ENCODE measurements around the gene H6PD.

H6PD gene

DNA sequence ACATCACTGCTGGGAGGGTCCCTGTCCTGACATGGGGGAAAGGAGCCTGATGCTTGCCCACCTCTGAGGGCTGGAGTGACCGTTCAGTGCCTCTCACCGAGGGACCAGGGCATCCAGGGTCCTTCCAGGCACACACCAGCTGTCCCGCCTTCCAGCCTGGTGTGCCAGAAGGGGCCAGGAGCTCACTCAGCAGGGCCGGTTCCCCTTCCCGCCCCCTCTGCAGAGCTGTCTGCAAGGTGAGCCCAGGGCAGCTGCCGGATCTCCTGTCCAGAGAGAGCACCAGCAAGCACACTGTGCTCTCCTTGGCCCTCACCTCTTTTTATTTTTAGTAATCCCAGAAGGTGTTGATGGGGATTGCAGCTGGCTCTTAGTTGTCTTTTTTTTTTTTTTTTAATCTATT is 16.9 kb downstream of the H6PD start:
- DNase-seq (ENCODE audit: extremely low read depth, low read depth): no peak
- TF ChIP-seq, protein P1, sequence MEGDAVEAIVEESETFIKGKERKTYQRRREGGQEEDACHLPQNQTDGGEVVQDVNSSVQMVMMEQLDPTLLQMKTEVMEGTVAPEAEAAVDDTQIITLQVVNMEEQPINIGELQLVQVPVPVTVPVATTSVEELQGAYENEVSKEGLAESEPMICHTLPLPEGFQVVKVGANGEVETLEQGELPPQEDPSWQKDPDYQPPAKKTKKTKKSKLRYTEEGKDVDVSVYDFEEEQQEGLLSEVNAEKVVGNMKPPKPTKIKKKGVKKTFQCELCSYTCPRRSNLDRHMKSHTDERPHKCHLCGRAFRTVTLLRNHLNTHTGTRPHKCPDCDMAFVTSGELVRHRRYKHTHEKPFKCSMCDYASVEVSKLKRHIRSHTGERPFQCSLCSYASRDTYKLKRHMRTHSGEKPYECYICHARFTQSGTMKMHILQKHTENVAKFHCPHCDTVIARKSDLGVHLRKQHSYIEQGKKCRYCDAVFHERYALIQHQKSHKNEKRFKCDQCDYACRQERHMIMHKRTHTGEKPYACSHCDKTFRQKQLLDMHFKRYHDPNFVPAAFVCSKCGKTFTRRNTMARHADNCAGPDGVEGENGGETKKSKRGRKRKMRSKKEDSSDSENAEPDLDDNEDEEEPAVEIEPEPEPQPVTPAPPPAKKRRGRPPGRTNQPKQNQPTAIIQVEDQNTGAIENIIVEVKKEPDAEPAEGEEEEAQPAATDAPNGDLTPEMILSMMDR (IDR thresholded peaks at IDR 0.05; ENCODE audit: low read depth, low read length): no peak

DNA sequence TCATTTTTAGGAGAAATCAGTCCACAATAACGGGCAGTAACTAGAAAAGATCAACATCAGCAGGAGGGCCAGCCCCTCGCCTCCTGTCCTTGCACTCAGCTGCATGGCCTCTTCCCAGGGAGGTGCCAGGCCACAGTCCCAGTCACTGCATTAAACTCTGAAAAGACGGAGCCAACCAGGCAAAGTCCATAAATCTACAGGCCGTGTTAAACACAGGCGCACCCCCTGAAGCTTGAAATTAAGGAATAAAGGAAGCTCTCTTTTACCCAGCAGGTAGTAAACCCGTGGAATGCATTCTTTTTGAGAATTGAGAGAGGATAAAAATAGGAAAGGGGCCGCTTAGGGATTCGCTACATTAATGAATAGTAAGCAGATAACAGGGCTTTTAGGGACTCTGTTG is 18.4 kb downstream of the H6PD start:
- TF ChIP-seq, protein P1 (IDR thresholded peaks at IDR 0.05; ENCODE audit: low read depth, low read length): no peak
- no peak for DNase-seq (ENCODE audit: extremely low read depth, low read depth)

DNA sequence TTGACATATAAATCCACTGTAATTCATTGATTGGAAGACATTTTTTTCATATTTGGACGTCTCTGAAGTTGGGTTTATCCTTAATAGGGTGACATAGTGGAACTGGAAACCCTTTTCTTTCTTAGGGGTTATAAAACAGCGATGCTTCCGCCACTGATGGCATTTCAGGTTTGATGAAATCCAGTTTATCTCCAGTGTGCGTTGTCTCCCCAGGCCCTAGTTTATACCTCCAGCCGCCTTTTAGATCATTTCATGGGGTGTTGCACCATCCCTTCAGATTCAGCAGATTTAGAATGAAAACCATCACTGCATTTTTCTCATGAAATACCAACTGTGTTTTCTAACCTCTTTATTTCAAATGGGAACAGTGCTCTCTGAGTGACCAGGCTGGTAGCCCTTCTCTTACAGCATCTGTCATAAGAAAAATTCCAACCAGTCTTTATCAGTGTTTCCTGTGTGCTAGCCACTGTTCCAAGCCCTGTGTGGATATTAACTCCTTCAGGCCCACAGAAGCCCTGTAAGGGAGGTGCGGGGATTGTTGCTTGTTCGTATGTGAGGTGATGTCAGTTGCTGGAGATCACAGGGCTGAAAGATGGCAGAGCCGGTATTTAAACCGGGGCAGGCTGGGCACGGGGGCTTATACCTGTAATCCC is 19.0 kb downstream of the H6PD start:
- DNase-seq (ENCODE audit: extremely low read depth, low read depth): no peak
- TF ChIP-seq, protein P1 (IDR thresholded peaks at IDR 0.05; ENCODE audit: low read depth, low read length): no peak

DNA sequence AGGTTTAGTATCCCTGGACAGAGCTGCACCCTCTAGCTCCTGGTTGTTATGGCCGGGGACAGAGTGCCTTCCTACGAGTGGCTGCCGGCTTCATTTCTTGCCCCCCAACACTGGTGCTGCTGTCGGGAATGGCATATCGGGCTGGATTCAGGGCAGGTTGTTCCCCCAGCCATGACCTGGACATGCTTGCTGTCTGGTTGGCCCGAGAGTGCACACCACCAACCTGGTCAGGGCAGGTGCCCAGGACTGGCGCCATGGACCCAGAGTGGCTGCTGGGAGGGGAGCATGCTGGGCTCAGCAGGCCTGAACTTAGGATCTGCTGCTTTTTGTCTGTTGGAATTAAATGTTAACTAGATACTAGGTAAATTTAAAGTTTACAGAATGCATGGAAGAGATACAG is 21.8 kb downstream of the H6PD start:
- TF ChIP-seq, protein P1 (IDR thresholded peaks at IDR 0.05; ENCODE audit: low read depth, low read length): no peak
- no peak for DNase-seq (ENCODE audit: extremely low read depth, low read depth)

DNA sequence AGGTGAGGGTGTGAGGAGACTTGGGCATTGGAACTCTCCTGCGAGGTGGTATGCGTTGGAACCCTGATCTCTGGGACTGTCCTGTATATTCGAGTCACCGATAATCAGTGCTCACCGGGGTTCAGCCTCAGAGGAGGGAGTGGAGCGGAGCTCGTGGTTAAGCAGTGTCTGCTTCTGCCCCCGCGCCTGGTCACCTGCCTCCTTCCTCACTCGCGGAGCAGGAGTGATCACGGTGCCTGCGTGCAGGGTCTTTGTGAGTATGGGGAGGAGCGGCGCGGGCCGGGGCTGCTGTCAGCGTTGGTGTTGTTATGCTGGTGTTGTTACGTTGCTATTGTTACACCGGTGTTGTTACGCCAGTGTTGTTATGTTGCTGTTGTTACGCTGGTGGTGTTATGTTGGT is 23.3 kb downstream of the H6PD start:
- TF ChIP-seq, protein P1 (IDR thresholded peaks at IDR 0.05; ENCODE audit: low read depth, low read length): no peak

DNA sequence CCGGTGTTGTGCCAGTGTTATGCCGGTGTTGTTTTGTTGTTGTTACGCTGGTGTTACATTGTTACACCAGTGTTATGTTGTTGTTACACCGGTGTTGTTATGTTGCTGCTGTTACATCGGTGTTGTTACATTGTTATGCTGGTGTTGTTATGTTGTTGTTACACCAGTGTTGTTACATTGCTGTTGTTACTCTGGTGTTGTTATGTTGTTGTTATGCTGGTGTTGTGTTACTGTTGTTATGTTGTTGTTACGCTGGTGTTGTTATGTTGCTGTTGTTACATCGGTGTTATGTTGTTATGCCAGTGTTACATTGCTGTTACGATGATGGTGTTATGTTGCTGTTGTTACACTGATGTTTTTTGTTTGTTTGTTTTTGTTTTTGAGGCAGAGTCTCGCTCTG is 24.1 kb downstream of the H6PD start:
- DNase-seq (ENCODE audit: extremely low read depth, low read depth): no peak
- TF ChIP-seq, protein P1 (IDR thresholded peaks at IDR 0.05; ENCODE audit: low read depth, low read length): no peak

More for the DNA sequence above, 23.3 kb downstream of the H6PD start:
- DNase-seq (ENCODE audit: extremely low read depth, low read depth): no peak

DNA sequence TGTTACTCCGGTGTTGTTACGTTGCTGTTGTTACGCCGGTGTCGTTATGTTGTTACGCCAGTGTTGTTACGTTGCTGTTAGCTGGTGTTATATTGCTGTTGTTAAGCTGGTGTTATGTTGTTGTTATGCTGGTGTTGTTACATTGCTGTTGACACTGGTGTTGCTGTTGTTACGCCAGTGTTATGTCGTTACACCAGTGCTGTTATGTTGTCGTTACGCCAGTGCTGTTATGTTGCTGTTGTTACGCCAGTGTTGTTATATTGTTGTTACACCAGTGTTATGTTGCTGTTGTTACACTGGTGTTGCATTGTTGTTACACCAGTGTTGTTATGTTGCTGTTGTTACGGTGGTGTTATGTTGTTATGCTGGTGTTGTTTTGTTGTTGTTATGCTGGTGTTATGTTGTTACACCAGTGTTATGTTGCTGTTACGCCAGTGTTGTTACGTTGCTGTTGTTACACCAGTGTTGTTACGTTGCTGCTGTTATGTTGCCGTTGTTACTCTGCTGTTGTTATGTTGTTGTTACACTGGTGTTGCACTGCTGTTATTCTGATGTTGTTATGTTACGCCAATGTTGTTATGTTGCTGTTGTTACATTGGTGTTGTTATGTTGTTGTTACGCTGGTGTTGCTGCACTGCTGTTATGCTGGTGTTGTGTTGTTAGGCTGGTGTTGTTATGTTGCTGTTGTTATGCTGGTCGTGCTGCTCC is 25.6 kb downstream of the H6PD start:
- no peak for DNase-seq (ENCODE audit: extremely low read depth, low read depth)
- TF ChIP-seq, protein P1 (IDR thresholded peaks at IDR 0.05; ENCODE audit: low read depth, low read length): no peak

Measured in AG09319 (cell line).